Activated T-cell treated with anti-CD3 and anti-CD28 coated beads, Interleukin-2, amount 50 U/mL, for 1 hour (primary cell): ENCODE data around the gene PHLDA2.
A peak's percentile ranks its signal among the peaks of the same experiment; 100 is the strongest.
"Not testable (repeated sequence)": the region's sequence is repeated elsewhere in the genome, so short reads cannot be mapped to it uniquely, and the experiment has no call there.

Experiments
- DNase-seq: peaks from one replicate; pipeline ENCODE4 v3.0.0-alpha.2; 2020

PHLDA2 gene

DNA sequence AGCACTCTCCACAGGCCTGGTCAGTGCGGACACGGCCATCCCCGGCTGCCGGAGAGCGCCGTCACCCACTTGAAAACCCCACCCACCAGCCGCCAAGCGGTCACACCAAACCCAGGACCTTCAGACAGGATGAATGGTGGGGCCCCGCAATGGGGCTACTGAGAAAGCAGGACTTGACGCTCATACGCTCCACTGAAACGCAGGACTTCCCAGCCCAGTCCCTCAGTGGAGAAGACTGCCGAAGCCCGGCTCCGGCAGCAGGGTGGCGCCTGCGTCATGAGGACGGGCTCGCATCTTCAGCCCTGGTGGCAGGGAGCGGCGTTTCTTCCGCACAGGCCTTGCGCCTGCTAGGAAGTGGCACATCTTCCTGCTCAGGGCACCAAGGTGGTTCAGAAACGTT lies 15.3 kb upstream of the PHLDA2 start:
- no peak for DNase-seq

DNA sequence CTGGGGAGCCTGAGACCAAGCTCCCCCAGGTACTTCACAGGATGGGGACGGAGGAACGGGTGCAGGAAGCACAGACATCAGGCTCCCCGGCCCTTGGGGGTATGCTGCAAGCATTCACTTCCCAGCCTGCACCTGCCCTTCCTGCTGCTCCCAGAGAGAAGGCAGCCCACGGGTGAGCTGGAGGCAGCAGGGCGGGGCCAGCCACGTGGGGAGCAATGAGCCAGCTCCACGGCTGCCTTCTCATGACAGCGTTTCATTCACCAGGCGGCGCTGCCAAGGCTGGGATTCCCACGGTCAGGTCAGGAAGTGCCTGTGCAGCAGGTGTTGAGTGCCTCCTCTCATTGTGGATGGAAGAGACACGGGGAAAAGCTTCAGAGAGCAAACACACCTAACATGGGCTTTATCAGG lies 14.5 kb upstream of the PHLDA2 start:
- DNase-seq = peak; percentile 48

DNA sequence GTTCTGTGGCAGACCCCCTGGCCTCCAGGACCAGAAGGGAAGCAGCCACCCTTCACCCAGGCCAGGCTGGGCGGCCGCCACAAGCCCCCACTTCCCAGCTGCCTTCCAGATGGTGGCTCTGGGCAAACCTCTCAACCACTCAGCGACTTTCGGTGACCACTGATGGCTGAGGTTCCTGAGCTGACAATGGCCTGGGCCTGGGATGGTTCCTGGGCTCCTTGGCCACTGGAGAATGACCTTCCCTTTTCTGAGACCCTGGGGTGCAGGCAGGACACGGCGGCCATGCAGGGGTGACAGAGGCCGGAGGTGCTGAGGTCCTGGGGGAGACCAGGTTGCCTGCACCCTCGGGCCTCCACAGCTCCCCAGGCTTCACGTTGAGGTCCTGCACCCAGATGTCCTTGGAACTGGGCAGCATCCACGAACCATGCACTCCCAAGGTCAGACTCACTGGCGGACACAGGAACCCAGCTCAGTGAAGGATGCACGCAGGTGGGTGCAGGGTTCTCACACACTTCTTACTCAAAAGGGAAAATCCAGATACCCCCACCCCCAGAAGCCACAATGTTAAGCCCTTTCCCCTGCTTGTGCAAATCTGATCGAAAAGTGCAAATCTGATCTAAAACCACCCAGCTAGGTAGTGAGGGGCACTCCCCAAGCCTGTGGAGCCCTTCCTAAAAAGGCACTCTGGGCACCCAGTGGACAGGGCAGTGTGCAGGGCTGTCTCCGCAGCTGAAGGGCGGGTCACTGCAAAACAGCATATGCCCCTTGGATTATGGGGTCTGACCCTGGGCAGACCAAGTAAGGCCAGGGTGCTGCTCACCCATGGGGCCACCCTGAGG lies 13.9 kb upstream of the PHLDA2 start:
- DNase-seq = no peak

DNA sequence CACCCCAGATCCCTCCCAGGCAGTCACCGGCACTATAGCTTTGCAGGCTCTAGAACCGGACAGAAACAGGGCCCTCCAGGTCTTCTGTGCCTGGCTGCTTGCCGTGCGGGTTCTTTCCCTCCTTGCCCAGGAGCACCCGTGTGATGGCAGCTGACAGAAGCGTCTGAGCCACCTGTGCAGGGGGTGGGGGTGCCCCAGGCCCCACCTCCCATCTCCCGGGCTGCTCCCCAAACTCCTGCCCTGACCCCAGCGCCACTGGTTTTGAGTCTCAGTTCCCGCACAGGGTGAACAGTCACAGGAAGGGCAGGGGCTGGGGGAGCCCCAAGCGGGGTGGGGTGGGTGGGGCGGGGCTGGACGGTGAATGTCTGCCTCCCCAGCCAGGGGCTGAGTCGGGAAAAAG lies 13.2 kb upstream of the PHLDA2 start:
- DNase-seq = no peak

DNA sequence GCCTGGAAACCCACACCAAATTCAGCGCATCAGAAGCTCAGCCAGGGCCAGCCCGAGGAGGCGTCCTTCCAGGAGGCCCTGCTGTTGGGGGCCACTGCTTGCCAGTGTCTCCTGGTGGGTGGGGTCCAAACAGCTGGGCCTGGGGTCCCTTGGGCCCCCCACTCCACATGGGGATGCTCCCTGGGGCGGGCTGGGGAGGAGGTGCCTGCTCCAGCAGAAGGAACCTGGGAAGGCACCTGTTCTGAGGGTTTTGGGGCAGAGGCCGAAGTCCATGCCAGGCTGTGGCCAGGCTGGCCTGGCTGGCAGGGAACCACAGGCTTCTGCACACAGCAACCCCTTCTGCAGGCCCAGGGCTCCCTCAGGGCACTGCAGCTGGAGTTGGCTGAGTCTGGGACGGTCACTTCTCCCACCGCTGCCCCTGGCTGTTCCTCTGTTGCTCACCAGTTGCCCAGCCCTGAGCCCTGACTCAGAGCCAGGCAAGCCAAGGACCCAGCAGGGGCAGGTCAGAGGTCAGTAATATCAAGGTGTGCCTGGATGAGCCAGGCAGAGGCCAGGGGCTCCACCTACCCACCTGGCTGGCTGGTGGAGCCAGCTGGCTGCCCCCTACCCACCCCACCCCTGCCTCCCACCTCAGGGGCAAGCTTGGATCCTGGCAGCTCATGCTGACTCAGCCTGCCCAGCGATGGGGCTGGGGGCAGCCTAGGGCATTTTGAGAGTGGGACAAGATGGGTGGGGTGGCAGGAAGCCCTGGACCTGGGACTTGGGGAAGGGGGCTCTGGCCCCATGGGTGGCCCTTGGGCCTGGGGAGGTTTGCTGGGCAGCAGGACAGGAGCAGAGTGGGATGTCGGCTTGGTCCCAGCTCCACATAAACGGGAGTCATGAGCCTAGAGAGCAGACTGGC lies 12.0 kb upstream of the PHLDA2 start:
- DNase-seq = no peak

DNA sequence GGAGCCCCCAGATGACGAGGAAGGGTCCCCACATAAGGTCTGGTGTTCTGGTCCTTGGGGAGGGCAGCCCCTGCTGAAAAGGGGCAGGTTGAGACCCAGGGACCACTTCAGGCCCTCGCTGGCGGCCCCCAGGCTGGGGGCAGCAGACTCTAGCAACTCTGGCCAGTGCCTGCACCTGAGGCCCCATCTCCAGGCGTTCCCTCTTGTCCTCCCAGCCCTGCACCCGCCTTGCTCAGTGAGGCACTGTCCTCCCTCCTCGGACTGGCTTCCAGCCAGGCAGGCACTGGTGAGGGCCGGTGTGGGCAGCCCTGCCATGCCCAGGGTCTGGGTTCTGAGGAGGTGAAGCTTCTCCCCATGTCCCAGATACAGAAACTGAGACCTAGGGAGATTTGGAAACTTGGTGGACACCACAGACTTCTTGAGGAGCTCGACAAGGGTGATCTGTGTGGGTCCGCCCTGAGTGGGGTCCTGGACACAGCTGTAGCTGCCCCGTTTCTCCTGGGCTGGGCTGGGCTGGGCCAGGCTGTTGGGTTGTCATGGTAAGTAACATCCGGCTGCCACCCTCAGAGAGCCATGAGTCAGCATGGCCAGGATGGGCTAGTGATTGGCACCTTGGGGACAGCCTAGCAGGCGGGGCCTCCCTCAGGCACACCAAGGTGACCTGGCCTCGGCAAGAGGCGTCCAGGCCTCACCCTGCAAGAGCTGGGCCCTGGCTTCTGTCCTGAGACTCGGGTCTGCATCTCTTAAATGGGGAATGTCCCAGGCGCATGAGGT lies 11.1 kb upstream of the PHLDA2 start:
- no peak for DNase-seq

DNA sequence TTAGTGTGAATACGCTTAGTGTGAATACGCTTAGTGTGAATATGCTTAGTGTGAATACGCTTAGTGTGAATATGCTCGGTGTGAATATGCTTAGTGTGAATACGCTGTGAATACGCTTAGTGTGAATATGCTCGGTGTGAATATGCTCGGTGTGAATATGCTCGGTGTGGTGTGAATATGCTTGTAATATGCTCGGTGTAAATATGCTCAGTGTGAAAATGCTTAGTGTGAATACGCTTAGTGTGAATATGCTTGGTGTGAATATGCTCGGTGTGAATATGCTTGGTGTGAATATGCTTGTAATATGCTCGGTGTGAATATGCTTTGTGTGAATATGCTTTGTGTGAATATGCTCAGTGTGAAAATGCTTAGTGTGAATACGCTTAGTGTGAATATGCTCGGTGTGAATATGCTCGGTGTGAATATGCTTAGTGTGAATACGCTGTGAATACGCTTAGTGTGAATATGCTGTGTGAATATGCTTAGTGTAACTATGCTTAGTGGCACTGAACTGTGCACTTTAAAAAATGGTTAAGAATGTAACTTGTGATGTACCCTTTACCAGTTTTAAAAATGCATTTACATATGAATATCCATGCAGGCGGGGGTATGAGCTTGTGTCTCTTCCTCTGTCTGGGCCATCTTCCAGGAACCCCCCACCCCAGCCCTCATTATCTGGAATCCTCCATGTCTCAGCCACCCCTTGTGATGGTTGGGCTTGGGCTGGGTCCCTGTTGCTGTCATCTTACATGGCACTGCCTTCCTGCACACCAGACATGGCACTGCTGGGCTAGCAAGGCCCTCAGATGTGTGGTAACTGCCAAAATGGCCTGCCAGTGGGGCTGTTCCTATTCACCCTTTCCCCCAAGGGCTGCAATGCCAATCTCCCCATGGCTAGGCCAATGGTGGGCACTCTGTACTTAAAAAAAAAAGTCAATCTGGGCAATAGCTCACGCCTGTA lies 9.5 kb upstream of the PHLDA2 start:
- not testable (repeated sequence) for DNase-seq

DNA sequence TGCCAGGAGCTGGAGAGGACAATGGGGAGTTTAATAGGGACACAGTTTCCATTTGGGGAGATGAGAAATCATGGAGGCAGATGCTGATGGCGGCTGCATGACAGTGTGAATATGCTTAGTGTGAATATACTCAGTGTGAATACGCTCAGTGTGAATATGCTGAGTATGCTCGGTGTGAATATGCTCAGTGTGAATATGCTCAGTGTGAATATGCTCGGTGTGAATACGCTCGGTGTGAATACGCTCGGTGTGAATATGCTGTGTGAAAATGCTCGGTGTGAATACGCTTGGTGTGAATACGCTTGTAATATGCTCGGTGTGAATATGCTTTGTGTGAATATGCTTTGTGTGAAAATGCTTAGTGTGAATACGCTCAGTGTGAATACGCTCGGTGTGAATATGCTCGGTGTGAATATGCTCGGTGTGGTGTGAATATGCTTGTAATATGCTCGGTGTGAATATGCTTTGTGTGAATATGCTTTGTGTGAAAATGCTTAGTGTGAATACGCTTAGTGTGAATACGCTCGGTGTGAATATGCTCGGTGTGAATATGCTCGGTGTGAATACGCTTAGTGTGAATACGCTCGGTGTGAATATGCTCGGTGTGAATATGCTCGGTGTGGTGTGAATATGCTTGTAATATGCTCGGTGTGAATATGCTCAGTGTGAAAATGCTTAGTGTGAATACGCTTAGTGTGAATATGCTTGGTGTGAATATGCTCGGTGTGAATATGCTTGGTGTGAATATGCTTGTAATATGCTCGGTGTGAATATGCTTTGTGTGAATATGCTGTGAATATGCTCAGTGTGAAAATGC lies 8.6 kb upstream of the PHLDA2 start:
- not testable (repeated sequence) for DNase-seq

DNA sequence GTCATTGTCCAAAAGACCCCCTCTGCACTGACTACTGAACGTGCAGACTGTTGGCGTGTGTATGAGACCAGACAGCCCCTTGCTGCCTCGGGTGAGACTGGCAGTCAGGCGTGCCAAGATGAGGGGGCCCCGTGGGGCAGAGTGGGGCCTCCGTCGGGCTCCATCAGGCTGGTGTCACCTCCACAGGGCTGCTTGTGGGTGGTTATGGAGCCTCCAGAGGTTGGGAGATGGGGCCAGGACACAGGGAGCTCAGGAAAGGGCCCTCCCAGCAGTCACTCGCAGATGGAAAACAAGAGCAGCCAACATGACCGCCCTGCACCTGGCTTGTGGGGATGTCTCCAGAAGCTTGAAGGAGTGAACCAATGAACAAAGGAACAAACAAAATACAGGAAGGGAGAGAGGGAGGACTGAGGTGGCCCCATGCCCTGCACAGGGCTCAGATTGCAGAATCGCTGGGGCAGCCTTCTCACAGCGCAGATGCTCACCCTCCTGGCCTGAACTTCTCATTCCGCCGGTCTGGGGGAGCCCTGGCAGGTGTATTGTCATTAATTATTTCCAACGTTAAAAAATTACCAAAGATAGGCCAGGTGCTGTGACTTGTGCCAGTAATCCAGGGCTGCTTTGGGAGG lies 5.5 kb upstream of the PHLDA2 start:
- DNase-seq = no peak

DNA sequence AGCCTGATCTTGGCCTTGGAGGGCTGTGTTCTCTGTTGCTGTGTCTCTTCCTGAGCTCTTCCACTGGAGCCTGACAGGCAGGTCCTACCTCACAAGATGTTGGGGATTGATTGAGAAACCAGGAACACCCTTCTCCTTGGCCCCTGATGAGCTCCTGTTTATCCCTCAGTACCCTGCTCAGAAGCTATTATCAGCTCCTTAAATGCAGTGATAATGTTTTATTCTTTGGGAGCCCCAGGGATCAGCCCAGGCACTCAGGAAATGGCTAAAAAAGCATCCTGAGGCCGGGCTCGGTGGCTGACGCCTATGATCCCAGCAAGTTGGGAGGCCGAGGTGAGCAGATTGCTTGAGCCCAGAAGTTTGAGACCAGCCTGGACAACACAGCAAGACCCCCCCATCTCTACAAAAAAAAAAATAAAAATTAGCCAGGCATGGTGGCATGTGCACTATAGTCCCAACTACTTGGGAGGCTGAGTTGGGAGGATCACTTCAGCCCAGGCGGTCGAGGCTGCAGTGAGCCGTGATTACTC lies 4.9 kb upstream of the PHLDA2 start:
- DNase-seq = no peak

DNA sequence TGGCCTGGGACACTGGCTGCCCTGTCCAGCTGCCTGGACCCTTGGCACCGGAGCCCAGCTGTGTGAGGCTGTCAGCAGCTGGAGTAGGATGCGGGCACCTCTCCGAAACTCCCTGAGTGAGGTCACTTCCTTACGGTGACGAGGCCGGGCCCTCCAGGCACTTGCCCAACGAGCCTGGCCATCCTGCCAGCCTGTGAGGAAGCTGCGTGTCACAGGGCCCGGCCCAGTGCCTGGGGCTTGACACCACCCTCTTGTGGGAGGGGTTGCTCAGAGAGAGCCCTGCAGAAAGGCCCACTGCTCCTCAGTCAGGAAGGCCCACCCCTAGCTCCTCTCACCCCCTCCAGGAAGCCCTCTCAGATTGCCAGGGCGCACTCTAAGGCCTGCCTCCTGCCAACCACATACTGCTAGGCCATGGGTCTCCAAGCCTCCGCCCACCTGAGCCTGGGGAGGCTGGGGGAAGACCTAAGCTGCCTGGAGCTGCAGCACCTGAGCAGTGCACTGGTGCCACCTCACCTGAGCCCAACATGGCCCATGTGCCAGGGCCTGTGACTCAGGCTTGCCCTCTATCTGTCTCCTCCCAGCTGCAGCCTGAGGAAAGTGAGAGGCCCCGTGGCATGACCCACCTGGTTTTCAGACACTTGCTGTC lies 4.3 kb upstream of the PHLDA2 start:
- DNase-seq = no peak

DNA sequence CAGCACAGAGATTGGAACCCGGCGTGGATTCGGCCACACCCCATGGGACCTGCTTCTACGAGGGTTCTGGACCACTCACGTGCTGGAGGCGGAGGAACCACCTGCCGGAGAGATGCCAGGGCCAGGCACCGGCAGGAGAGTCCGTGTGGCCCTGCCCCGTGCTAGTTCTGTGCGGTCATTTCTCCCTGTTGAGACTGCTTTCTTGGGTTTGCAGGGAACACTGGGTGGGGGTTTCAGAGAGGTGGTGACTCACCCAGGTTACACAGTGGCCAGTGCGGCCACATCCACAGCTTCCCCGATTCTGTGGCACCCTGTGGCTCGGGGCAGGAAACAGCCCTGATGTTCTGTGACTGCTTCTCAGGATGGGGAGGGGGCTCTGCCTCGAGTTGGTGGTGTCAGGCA lies 3.6 kb upstream of the PHLDA2 start:
- DNase-seq = no peak

DNA sequence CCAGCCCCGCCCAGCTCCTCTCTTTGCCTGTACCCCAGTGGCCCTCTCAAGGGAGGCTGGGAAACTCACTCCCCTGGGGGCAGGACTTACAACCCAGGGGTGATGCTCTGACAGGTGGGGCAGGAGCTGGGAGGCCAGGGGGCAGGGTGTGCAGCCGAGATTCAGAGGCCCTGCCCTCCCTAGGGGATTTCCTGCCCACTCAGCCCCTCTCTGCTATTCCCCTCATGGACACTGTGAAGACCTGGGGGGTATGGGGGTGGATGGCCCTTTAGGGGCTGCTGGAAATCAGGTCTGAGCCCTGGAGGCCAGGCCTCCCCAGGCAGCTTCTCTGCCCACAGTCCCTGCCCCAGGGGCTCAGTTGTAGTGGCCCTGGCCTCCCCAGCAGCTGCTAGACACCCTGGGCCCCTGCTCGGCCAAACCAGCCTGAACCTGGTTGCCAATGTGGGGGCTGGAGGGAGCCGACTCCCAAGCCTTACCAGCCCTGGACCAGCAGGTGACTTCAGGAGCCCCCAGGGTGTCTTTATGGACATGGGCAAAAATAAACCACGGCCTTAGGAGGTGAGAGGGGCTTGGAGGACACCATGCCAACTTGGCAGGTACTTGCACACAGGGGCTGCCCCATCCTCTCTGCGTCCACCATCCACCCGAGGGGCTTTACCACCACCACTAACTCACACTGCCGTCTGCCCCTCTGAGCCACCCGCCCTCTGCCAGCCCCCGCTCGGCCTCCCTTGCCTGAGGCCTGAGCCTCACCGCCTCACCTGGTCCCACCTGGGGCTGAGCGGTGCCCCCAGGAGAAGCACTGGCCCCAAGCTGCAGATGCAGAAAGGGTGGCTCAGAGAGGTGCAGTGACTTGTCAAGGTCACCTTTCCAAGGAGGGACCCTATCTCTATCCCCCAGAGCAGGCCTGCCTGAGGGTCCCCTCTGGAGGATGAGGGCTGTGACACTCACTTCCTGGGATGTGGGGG lies 2.8 kb upstream of the PHLDA2 start:
- DNase-seq = no peak

DNA sequence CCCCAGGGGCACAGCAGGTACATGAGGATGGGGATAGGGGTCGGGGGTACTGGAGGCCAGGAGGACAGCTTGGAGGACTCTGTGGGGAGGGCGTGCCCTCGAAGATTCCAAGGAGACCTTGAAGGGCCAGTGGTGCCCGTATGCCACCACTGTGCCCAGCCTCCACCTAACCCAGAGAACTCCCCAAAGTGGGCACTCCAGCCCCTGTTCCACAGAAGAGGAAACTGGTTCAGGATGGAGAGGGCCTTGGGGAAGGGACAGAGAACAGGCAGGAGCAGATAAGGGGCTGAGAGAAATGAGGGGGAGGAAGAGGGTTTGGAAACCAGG lies 2.2 kb upstream of the PHLDA2 start:
- DNase-seq = no peak

DNA sequence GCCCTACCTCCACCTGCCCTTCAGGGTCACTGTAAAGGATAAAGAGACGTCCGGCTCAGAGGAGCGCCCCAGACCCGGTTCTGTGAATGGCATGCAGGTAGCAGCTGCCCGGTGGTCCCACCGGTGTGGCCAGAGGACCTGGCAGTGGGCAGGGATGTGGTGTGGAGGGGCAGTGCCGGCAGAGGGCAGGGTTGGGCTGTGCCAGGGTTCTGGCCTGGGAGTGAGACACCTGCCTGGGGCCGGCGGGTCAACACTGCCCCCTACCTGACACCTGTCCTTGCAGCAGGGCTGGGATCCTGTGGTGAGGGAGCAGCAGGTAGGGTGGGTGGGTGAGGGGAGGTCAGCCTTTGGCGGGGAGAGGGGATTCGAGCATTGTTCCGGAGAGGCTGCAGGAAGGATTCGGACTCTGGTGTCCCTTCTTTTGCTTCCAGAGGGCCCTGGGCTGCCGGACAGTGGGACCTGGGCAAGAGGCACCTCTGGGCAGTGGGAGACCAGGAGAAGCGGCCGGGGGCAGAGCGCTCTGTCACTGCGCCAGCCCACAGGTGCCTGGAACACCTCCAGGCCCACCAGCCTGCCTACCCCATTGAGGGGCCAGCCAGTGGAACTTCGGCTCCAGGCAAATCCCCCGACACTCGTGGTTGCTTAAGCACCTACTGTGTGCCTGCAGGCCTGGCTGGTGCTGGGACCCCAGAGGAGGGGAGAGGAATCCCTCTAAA lies 1.6 kb upstream of the PHLDA2 start:
- peak; percentile 53 for DNase-seq

DNA sequence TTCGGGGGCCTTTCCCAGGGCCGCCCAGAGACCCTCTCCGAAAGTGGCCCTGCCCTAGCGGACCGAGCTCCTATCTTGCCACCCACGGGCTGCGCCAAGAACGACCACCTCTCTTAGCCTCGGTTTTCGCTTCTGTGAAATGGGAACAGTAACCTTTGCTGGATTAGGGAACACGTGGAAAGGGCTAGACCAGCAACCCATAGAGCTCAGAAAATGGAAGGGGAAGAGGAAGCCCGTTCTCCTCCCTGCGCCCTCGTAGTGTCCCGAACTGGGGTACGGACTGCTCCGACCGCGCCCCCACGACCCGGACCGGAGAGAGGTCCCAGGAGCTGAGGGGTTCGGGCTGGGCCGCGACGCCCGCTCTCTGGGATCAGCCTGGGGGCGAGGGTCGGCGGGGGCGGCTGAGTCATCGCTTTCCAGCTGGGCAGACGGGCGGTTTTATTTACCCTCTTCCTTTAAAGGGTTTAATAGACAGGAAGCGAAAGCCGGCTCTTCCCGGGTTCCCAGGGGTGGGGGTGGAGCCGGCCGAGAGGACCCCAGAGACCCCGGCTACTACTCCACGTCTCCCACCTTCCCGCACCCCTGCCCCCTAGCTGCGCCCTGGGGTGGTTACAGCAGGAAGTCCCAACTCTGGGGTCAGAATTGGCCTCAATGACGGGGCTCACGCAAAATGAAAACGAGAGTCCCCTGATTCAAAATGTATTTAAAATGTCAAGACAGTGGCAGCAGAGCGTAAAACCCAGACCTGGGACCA lies 907 bp upstream of the PHLDA2 start:
- no peak for DNase-seq

DNA sequence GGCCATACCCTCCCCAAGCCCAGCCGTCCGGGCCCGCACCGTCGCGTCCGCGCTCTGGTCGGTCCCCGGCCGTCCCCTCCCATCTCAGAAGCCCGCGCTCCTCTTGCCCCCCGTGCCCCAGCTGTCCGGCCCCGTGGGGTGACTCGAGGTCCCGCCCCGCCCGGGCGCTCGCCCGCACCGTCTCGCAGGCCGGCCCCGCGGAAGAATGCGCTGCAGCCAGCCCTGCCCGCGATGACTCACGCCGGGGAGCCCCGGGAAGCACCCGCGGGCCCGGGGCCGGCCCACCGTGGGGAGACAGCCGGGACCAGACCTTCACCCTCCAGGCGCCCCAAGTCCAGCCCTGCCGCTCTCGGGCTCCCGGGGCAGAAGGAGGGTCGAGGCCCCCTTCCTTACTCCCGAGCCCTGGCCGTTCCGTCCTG lies 320 bp upstream of the PHLDA2 start:
- peak; percentile 53 for DNase-seq
